ENCODE results near the gene UAP1L1. TPM values are rescaled to one million over a fixed set of nuclear protein-coding genes. Genes with fewer than 3 reads are reported as not detected.
"Not testable (repeated sequence)": the region's sequence is repeated elsewhere in the genome, so short reads cannot be mapped to it uniquely, and the experiment has no call there.

The UAP1L1 gene
- total and polyA plus RNA-seq, 12 donors, result 0.28 to 68.7 (median 15.1) TPM

DNA sequence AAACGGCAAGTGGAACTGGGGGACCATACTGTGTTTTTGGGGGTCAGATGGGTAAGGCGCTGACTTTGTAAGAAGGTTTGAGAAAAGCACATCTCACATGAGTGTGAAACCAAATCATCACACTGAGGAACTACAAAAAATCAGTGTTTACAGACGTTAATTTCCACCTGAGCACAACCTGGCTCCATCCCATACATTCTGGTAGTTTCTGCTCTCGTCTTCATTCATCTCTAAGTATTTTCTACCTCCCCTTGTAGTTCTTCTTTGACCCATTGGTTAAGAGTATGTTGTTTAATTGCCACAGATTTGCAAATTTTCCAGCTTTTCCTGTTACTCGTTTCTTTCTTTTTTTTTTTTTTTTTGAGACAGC lies 46.1 kb downstream of the UAP1L1 start:
- intact Hi-C loops (cut with DNase I), result no loop called here
- Histone ChIP-seq H3K4me3 (no peak overlapping the region), H3K27ac (no peak overlapping the region), H3K9me3 (replicated peaks in 1 of 3) (no peaks in the 10 kb centered on the region), H3K27me3 (no peaks in the 10 kb centered on the region), H3K36me3 (replicated peaks in 1 of 2) (no peaks in the 10 kb centered on the region), H3K4me1 (replicated peaks in 1 of 2) (peaks cover 14% of the 10 kb centered on the region in 2 donors)
- WGBS, 4 donors, result 71 to 78% (median 72%) methylated on average over 5 of the region's 5 CpGs
- DNase-seq, result no peak
- TF ChIP-seq POLR2A (IDR thresholded peaks at IDR 0.05), result no peak
- TF ChIP-seq, protein P1, sequence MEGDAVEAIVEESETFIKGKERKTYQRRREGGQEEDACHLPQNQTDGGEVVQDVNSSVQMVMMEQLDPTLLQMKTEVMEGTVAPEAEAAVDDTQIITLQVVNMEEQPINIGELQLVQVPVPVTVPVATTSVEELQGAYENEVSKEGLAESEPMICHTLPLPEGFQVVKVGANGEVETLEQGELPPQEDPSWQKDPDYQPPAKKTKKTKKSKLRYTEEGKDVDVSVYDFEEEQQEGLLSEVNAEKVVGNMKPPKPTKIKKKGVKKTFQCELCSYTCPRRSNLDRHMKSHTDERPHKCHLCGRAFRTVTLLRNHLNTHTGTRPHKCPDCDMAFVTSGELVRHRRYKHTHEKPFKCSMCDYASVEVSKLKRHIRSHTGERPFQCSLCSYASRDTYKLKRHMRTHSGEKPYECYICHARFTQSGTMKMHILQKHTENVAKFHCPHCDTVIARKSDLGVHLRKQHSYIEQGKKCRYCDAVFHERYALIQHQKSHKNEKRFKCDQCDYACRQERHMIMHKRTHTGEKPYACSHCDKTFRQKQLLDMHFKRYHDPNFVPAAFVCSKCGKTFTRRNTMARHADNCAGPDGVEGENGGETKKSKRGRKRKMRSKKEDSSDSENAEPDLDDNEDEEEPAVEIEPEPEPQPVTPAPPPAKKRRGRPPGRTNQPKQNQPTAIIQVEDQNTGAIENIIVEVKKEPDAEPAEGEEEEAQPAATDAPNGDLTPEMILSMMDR (IDR thresholded peaks at IDR 0.05), result no peak

DNA sequence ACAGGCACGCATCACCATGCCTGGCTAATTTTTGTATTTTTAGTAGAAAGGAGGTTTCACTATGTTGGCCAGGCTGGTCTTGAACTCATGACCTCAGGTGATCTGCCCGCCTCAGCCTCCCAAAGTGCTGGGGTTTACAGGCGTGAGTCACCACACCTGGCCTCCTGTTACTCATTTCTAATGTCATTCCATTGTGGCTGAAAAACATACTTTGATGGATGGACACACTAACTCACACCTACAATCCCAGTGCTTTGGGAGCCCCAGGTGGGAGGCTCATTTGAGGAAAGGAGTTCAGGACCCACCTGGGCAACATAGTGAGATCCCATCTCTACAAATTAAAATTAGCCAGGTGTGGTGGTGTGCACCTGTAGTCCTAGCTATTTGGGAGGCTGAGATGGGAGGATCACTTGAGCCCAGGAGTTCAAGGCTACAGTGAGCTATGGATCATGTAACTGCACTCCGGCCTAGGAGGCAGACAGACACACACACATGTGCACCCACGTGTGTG lies 46.7 kb downstream of the UAP1L1 start:
- 76 to 90% (median 85%) methylated on average over 5 of the region's 5 CpGs for WGBS, 4 donors
- H3K27ac ChIP-seq; DNase-seq; H3K4me3 ChIP-seq; H3K27me3 ChIP-seq; intact Hi-C loops (cut with DNase I); H3K36me3 ChIP-seq (replicated peaks in 1 of 2); H3K9me3 ChIP-seq (replicated peaks in 1 of 3): not testable (repeated sequence)
- H3K4me1 ChIP-seq (replicated peaks in 1 of 2), result peaks cover 14 to 20% of the 10 kb centered on the region in 2 donors

DNA sequence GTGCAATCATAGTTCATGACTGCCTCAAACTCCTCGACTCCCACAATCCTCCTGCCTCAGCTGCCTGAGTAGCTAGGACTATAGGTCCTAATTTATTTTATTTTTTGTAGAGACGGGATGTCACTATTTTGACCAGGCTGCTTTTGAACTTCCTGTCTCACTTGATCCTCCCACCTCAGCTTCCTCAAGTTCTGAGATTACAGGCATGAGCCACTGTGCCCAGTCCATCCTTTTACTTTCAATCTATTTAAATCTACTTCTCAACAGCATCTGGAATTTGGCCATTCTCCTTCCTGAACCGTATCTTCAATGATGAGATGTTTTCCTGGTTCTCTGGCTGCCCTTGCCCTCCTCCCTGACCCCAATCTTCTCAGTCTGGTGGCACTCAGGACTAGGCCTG lies 49.5 kb downstream of the UAP1L1 start:
- TF ChIP-seq, protein P1 (IDR thresholded peaks at IDR 0.05), result no peak
- TF ChIP-seq POLR2A (IDR thresholded peaks at IDR 0.05), result no peak
- no peak for DNase-seq
- H3K27ac ChIP-seq, result peak overlapping the region in 2 of 5 donors; percentile 8 to 78
- intact Hi-C loops (cut with DNase I), result no loop called here
- peaks cover 16 to 26% of the 10 kb centered on the region in 2 donors for H3K4me1 ChIP-seq (replicated peaks in 1 of 2)
- no peaks in the 10 kb centered on the region for H3K36me3 ChIP-seq (replicated peaks in 1 of 2)
- 46 to 50% (median 47%) methylated on average over 3 of the region's 3 CpGs for WGBS, 4 donors
- H3K9me3 ChIP-seq (replicated peaks in 1 of 3), result no peaks in the 10 kb centered on the region
- H3K4me3 ChIP-seq, result peak overlapping the region in 1 of 4 donors; percentile 17
- H3K27me3 ChIP-seq, result no peaks in the 10 kb centered on the region

DNA sequence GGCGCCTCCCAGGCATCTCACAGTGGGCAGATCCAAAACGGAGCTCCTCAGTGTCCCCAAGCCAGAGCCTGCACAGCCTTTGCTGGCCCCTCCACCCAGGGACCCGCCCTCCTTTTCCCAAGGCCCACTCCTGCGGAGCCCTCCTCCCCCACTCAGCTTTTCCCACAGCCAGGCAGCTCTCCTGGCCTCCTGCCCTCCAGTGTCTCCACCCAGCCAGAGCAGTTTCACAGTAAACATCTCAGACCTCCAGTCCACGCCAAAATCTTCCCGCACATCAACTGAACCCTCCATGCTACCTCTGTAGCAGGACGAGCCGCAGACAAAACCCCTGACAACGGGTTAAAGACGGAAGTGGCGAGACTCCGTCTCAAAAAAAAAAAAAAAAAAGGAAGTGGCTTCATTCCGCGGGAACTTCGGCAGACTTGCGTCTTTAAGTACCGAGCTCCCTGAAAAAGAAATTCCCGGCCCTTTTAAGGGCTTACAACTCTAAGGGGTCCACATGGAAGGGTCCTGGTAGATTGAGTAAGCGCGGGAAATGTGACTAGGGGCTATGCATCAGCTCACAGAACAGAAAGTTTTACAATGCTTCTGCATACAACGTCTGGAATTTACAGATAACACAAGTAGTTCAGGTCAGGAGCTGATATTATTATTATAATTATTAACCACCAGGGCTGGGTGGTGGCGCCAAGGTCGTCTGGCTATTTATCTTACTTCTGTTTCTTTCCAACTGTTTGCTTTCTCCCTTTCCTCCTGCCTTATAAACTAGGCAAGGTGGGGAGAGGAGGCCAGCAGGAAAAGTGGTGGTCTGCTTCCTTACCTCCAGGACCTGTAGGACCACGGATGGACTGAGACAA lies 50.2 kb downstream of the UAP1L1 start:
- H3K9me3 ChIP-seq (replicated peaks in 1 of 3), result no peaks in the 10 kb centered on the region
- H3K4me1 ChIP-seq (replicated peaks in 1 of 2), result peaks cover 15 to 26% of the 10 kb centered on the region in 2 donors
- no peaks in the 10 kb centered on the region for H3K27me3 ChIP-seq
- intact Hi-C loops (cut with DNase I), result no loop called here
- H3K36me3 ChIP-seq (replicated peaks in 1 of 2), result no peaks in the 10 kb centered on the region
- no peak for DNase-seq
- WGBS, 4 donors, result 42 to 53% (median 49%) methylated on average over 24 of the region's 24 CpGs
- TF ChIP-seq, protein P1 (IDR thresholded peaks at IDR 0.05), result no peak
- no peak for TF ChIP-seq POLR2A (IDR thresholded peaks at IDR 0.05)
- H3K4me3 ChIP-seq, result peak overlapping the region in 1 of 4 donors; percentile 17
- peak overlapping the region in 2 of 5 donors; percentile 8 to 78 for H3K27ac ChIP-seq
